Keratinocyte (primary cell): Measurements from ENCODE around the gene HOXA11. TPM values are rescaled to one million over a fixed set of nuclear protein-coding genes. Genes with fewer than 3 reads are reported as not detected.

Experiments used
- DNase-seq: peaks from one replicate; pipeline ENCODE4 v3.0.0-alpha.2; 2011; ENCODE audit warnings: low read depth, missing footprints, low spot score
- FAIRE-seq: peaks from 2 replicates; lab custom pipeline; 2011; peaks lifted over from hg19 to GRCh38; lab: Jason Lieb, UNC
- H2AFZ ChIP-seq: 2 replicates; pipeline ENCODE4 v1.6.0; 2012; ENCODE audit warnings: low read length, control low read depth, inconsistent platforms; ENCODE audit not compliant: control insufficient read depth
- H3K27ac ChIP-seq: 2 replicates; pipeline ENCODE4 v1.5.1; 2011; ENCODE audit warnings: low read length; ENCODE audit not compliant: control insufficient read depth, insufficient read depth
- H3K27me3 ChIP-seq: 3 replicates; pipeline ENCODE4 v1.6.0; 2011; ENCODE audit warnings: low read length; ENCODE audit not compliant: control insufficient read depth, insufficient read depth; ENCODE audit errors: extremely low read depth
- H3K36me3 ChIP-seq, 2 experiments: 2 replicates in 1 of 2; 3 replicates in 1 of 2; pipeline ENCODE4 v1.5.1; 2011; ENCODE audit warnings: low read length in 2 of 2, mild to moderate bottlenecking in 1 of 2; ENCODE audit not compliant: control insufficient read depth in 2 of 2, insufficient read depth in 2 of 2; ENCODE audit errors: extremely low read depth in 1 of 2
- H3K4me1 ChIP-seq: 3 replicates; pipeline ENCODE4 v1.5.1; 2011; ENCODE audit warnings: low read length; ENCODE audit not compliant: control insufficient read depth, insufficient read depth; ENCODE audit errors: extremely low read depth
- H3K4me2 ChIP-seq: 3 replicates; pipeline ENCODE4 v1.6.0; 2011; ENCODE audit warnings: low read depth, low read length; ENCODE audit not compliant: control insufficient read depth, insufficient read depth; ENCODE audit errors: extremely low read depth
- H3K4me3 ChIP-seq, 3 experiments: fragments of 200-600 bp in 1 of 3; sonication (generic) in 1 of 3; 2 replicates in 2 of 3; 3 replicates in 1 of 3; pipeline ENCODE4 v1.5.1; 2011 to 2016; ENCODE audit warnings: low read length in 3 of 3, mild to moderate bottlenecking in 3 of 3, control low read depth in 2 of 3, inconsistent platforms in 1 of 3, low read depth in 1 of 3, mixed read lengths in 1 of 3, mixed run types in 1 of 3, moderate library complexity in 1 of 3; ENCODE audit not compliant: control insufficient read depth in 2 of 3, insufficient read depth in 2 of 3; ENCODE audit errors: extremely low read depth in 1 of 3
- H3K79me2 ChIP-seq: 2 replicates; pipeline ENCODE4 v1.6.0; 2012; ENCODE audit warnings: low read length; ENCODE audit not compliant: control insufficient read depth, insufficient read depth
- H3K9ac ChIP-seq: 3 replicates; pipeline ENCODE4 v1.6.0; 2011; ENCODE audit warnings: low read length; ENCODE audit not compliant: control insufficient read depth, insufficient read depth; ENCODE audit errors: extremely low read depth
- H3K9me1 ChIP-seq: 3 replicates; pipeline ENCODE4 v1.6.0; 2011; ENCODE audit warnings: low read length; ENCODE audit not compliant: control insufficient read depth, insufficient read depth; ENCODE audit errors: extremely low read depth
- H3K9me3 ChIP-seq: 2 replicates; pipeline ENCODE4 v1.5.1; 2012; ENCODE audit warnings: low read depth, low read length; ENCODE audit not compliant: control insufficient read depth
- H4K20me1 ChIP-seq: 3 replicates; pipeline ENCODE4 v1.6.0; 2011; ENCODE audit warnings: low read length; ENCODE audit not compliant: control insufficient read depth, insufficient read depth; ENCODE audit errors: extremely low read depth
- EZH2 ChIP-seq: IDR thresholded peaks from one replicate; pipeline ENCODE4 v1.6.1; 2012; ENCODE audit warnings: inconsistent platforms, mild to moderate bottlenecking, low read length, moderate library complexity
- dilution Hi-C: fragments of 300-500 bp; cut with MboI; formaldehyde crosslinking; loops from one replicate; pipeline ENCODE4 v1.7.0; 2020; ENCODE audit warnings: low sequenced_read_pairs; ENCODE audit not compliant: extremely low pct_ligation_motif_present
- polyA plus RNA-seq, 5 experiments: library from polyadenylated mRNA; depleted of rRNA in 3 of 5; stranded (reverse) in 3 of 5; stranded (forward) in 1 of 5; unstranded in 1 of 5; fragments of >200 nt; gene quantifications; 1 replicate in 1 of 5; 2 replicates in 3 of 5; 3 replicates in 1 of 5; pipeline versions ENCODE4 v1.2.1 to v1.2.3, GENCODE V29; 2011 to 2012; ENCODE audit warnings: missing spikeins in 2 of 5, low read depth in 1 of 5, low replicate concordance in 1 of 5
- TF ChIP-seq, protein P1 (sequence below), 3 experiments: IDR thresholded peaks in 1 of 3; conservative IDR thresholded peaks in 1 of 3; optimal IDR thresholded peaks in 1 of 3; 2 replicates in 2 of 3; 3 replicates in 1 of 3; pipeline versions ENCODE3 to v1.5.1; 2011; ENCODE audit warnings: low read length in 3 of 3, mild to moderate bottlenecking in 3 of 3, moderate library complexity in 2 of 3, control low read depth in 1 of 3, inconsistent platforms in 1 of 3; ENCODE audit not compliant: insufficient read depth in 2 of 3; ENCODE audit errors: extremely low read depth in 1 of 3

HOXA11 gene
- polyA plus RNA-seq, 1 donor (not counting 4 experiments of a cell fraction or from before 2014, with no cell fraction given) = 0.07 TPM

DNA sequence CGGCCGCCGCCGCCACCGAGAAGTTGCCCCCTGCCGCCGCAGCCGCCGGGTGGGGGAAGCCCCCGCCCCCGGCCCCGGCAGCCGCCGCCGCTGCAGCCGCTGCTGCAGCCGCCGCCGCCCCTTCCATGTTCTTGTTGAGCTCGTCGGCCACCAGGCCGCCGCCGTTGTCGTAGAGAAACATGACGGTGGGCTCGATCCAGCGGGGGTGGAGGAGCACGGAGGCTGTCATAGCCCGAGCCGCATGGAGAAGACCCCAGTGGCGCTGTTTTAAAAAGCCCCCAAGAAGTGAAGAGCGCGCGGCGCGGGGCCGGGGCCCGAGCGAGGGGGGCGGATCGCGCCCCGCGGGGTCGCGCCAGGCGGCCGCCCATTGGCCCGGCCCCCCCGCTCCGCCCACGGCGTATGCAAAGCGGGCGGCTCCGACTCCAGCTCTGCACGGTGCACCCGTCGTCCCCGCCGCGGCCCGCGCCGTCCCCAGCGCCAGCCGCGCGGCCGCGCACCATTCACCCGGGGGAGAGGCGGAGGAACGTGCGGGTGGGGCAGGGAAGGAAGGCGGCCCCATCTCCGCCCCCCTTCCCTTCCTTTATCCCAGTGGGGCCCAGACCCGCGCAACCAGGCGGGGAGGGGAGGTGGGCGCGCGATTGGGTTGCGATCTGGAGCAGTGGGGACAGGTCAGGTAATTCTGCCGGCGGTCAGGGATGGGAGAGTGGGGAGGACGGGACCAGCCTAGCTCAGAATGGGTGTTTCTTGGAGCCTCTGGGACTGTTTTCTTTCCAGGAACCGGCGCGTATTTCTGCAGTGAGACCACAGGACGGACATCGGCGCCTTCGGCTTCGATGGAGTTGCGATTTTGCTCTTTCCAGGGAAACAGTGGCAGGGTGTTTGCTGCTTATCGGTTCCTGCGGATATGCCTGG is 15.1 kb upstream of the HOXA11 start, which contains the start of gene HOXA13:
Gene HOXA13 (minus strand): TSS at position 243 of the 912 bp plus-strand sequence. CDS start 14 bp downstream, at position 229.
- dilution Hi-C loops = loop anchor here (25.0 kb wide), 1 partner anchor 387 kb away; no protein-coding TSS in a partner anchor
- Histone ChIP-seq H3K9me3 (no peaks in the 10 kb centered on the region), H3K9ac (no peak within 1 kb of the TSS), H3K27me3 (peaks cover 85% of the 10 kb centered on the region), H3K4me1 (peaks cover 7% of the 10 kb centered on the region), H3K4me3 (peak within 1 kb of the TSS; percentile 9 to 57 (median 52)), H3K27ac (no peak within 1 kb of the TSS), H3K79me2 (no peaks in the 10 kb centered on the region), H3K36me3 (no peaks in the 10 kb centered on the region), H4K20me1 (no peaks in the 10 kb centered on the region), H3K9me1 (no peaks in the 10 kb centered on the region), H2AFZ (peak within 1 kb of the TSS; percentile 15), H3K4me2 (peak within 1 kb of the TSS; percentile 82)
- FAIRE-seq = no peak
- DNase-seq = no peak
- TF ChIP-seq, protein P1, sequence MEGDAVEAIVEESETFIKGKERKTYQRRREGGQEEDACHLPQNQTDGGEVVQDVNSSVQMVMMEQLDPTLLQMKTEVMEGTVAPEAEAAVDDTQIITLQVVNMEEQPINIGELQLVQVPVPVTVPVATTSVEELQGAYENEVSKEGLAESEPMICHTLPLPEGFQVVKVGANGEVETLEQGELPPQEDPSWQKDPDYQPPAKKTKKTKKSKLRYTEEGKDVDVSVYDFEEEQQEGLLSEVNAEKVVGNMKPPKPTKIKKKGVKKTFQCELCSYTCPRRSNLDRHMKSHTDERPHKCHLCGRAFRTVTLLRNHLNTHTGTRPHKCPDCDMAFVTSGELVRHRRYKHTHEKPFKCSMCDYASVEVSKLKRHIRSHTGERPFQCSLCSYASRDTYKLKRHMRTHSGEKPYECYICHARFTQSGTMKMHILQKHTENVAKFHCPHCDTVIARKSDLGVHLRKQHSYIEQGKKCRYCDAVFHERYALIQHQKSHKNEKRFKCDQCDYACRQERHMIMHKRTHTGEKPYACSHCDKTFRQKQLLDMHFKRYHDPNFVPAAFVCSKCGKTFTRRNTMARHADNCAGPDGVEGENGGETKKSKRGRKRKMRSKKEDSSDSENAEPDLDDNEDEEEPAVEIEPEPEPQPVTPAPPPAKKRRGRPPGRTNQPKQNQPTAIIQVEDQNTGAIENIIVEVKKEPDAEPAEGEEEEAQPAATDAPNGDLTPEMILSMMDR (optimal IDR thresholded peaks at IDR 0.05 in 1 of 3, IDR thresholded peaks at IDR 0.05 in 1 of 3, conservative IDR thresholded peaks at IDR 0.05 in 1 of 3; ENCODE audit: extremely low read depth in 1 of 3, insufficient read depth in 2 of 3, low read length in 3 of 3) = no peak
- peak; percentile 80 for TF ChIP-seq EZH2

DNA sequence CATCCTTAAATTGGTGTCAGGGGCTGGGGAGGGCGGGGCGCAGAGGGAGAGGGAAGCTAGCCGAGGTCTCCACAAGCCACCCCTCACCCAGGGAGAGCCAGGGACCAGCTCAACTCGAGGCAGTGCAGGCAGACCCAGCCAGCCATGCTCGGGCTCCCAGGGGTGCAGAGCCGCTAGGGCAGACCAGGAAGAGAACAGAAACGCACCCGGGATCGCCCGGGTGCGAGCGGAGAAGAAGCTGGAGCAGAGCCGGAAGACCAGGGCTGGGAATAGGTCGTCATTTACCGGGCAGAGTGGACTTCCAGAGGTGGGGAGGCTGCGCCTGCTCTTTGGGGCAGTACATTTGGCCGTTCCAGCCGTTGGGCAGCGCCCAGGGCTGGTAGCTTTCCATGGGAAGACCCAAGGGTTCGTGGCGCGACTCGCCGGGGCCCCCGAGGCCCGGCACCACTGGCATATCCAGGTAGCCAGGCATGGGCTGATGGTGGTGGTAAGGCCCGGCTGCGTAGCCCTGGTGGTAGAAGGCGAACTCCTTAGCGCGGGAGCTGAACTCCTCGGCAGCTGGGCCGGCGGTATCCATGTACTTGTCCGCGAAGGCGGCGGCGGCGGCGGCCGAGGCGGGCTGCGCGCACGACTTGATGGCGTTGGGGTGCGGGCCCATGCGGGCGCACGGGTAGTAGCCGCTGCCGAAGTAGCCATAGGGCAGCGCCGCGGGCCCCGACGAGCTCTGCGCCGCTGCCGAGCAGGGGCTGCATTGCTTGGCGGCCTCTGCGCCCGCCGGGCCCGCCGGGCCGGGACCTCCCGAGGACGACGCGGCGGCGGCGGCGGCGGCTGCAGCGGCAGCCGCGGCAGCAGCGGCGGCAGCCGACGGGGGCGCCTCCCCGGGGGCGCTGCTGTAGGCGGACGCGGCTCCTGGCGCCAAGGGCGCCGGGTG is 14.1 kb upstream of the HOXA11 start:
- DNase-seq (no peak), FAIRE-seq (no peak)
- Histone ChIP-seq H4K20me1 (no peaks in the 10 kb centered on the region), H2AFZ (no peak overlapping the region), H3K4me1 (peaks cover 7% of the 10 kb centered on the region), H3K79me2 (no peaks in the 10 kb centered on the region), H3K9me3 (no peaks in the 10 kb centered on the region), H3K27ac (no peak overlapping the region), H3K4me3 (peak overlapping the region in 1 of 3 experiments; percentile 43), H3K9ac (no peak overlapping the region), H3K4me2 (peak overlapping the region; percentile 67), H3K9me1 (no peaks in the 10 kb centered on the region), H3K36me3 (no peaks in the 10 kb centered on the region), H3K27me3 (peaks cover 84% of the 10 kb centered on the region)
- TF ChIP-seq EZH2 = peak; percentile 99
- TF ChIP-seq, protein P1 (optimal IDR thresholded peaks at IDR 0.05 in 1 of 3, IDR thresholded peaks at IDR 0.05 in 1 of 3, conservative IDR thresholded peaks at IDR 0.05 in 1 of 3; ENCODE audit: extremely low read depth in 1 of 3, insufficient read depth in 2 of 3, low read length in 3 of 3) = no peak
- dilution Hi-C loops = no loop called here
